HEK293 (cell line): ENCODE measurements around the gene E2F4.

ENCODE experiments used
- CTCF ChIA-PET: fragments of 350-600 bp; formaldehyde crosslinking; extraction: SDS; loops from one replicate; lab custom pipeline; 2021; ENCODE audit warnings: antibody characterized with exemption; lab: Yijun Ruan, JAX
- POLR2A ChIA-PET: fragments of 300-600 bp; formaldehyde crosslinking; extraction: SDS; loops from one replicate; lab custom pipeline; 2020; ENCODE audit warnings: antibody characterized with exemption, inconsistent platforms; lab: Yijun Ruan, JAX
- H3K27ac ChIP-seq: fragments of 200-500 bp; sonication (Bioruptor generic); 2 replicates; pipeline ENCODE4 v1.5.1; 2014; ENCODE audit warnings: low read depth, low read length, control low read depth, inconsistent platforms; ENCODE audit errors: extremely low read depth
- H3K36me3 ChIP-seq, 2 experiments: fragments of 200-500 bp in 1 of 2; sonication (Bioruptor generic) in 1 of 2; 1 replicate in 1 of 2; 2 replicates in 1 of 2; pipeline ENCODE4 v1.5.1; 2014 to 2017; ENCODE audit warnings: inconsistent platforms in 2 of 2, low read length in 2 of 2; ENCODE audit not compliant: control insufficient read depth in 2 of 2, insufficient read depth in 1 of 2
- H3K4me1 ChIP-seq: fragments of 200-500 bp; sonication (Bioruptor generic); 2 replicates; pipeline ENCODE4 v1.5.1; 2014; ENCODE audit warnings: mild to moderate bottlenecking, low read length, inconsistent platforms; ENCODE audit not compliant: control insufficient read depth, insufficient read depth
- H3K4me3 ChIP-seq: 2 replicates; pipeline ENCODE4 v1.5.1; 2011; ENCODE audit warnings: low read depth, mild to moderate bottlenecking, control low read depth, low read length, moderate library complexity
- H3K9me3 ChIP-seq: fragments of 200-500 bp; sonication (Bioruptor generic); 2 replicates; pipeline ENCODE4 v1.5.1; 2014; ENCODE audit warnings: low read depth, low read length, inconsistent platforms; ENCODE audit not compliant: control insufficient read depth, insufficient read depth
- HOXA7 ChIP-seq: sonication (generic); formaldehyde crosslinking; IDR thresholded peaks from 2 replicates; pipeline ENCODE4 v1.8.1; 2022; ENCODE audit warnings: missing genetic modification reagents, borderline replicate concordance
- MEIS1 ChIP-seq: sonication (generic); formaldehyde crosslinking; IDR thresholded peaks from 2 replicates; pipeline ENCODE4 v1.8.1; 2022; ENCODE audit warnings: missing genetic modification reagents, mild to moderate bottlenecking, borderline replicate concordance
- ZBTB48 ChIP-seq: fragments of 450-650 bp; formaldehyde crosslinking; IDR thresholded peaks from 2 replicates; pipeline ENCODE4 v1.5.1; 2016; ENCODE audit warnings: missing biosample characterization, missing genetic modification characterization
- ZBTB7A ChIP-seq: fragments of 450-650 bp; formaldehyde crosslinking; IDR thresholded peaks from 2 replicates; pipeline ENCODE4 v1.5.1; 2016; ENCODE audit warnings: low read depth, missing biosample characterization, missing genetic modification characterization
- ZBTB8A ChIP-seq: fragments of 450-650 bp; formaldehyde crosslinking; IDR thresholded peaks from 2 replicates; pipeline ENCODE4 v1.5.1; 2016; ENCODE audit warnings: missing biosample characterization, missing genetic modification characterization
- ZIC2 ChIP-seq: fragments of 450-650 bp; formaldehyde crosslinking; IDR thresholded peaks from 2 replicates; pipeline ENCODE4 v1.5.1; 2016; ENCODE audit warnings: missing biosample characterization, missing genetic modification characterization
- ZNF132 ChIP-seq: fragments of 450-650 bp; formaldehyde crosslinking; IDR thresholded peaks from 2 replicates; pipeline ENCODE4 v1.5.1; 2017; ENCODE audit warnings: missing biosample characterization, missing genetic modification characterization, borderline replicate concordance
- ZNF157 ChIP-seq: fragments of 450-650 bp; formaldehyde crosslinking; IDR thresholded peaks from 2 replicates; pipeline ENCODE4 v1.5.1; 2016; ENCODE audit warnings: missing biosample characterization, missing genetic modification characterization
- ZNF16 ChIP-seq: fragments of 450-650 bp; formaldehyde crosslinking; IDR thresholded peaks from 2 replicates; pipeline ENCODE4 v1.5.1; 2016; ENCODE audit warnings: low read depth, missing biosample characterization, missing genetic modification characterization
- ZNF19 ChIP-seq: fragments of 450-650 bp; formaldehyde crosslinking; IDR thresholded peaks from 2 replicates; pipeline ENCODE4; 2016; ENCODE audit warnings: missing biosample characterization, missing genetic modification characterization, low read depth
- ZNF239 ChIP-seq: fragments of 450-650 bp; formaldehyde crosslinking; IDR thresholded peaks from 2 replicates; pipeline ENCODE4 v1.5.1; 2016; ENCODE audit warnings: missing biosample characterization, missing genetic modification characterization
- ZNF24 ChIP-seq: fragments of 450-650 bp; formaldehyde crosslinking; IDR thresholded peaks from 2 replicates; pipeline ENCODE4 v1.5.1; 2016; ENCODE audit warnings: missing biosample characterization, missing genetic modification characterization
- ZNF274 ChIP-seq, 2 experiments: fragments of 200-500 bp in 1 of 2; fragments of 450-650 bp in 1 of 2; sonication (Bioruptor generic) in 1 of 2; formaldehyde crosslinking in 1 of 2; IDR thresholded peaks; 2 replicates each; pipeline versions ENCODE4 v1.5.1 to v1.6.1; 2014 to 2016; ENCODE audit warnings: borderline replicate concordance in 1 of 2, inconsistent platforms in 1 of 2, low read length in 1 of 2, missing biosample characterization in 1 of 2, missing genetic modification characterization in 1 of 2
- ZNF292 ChIP-seq: fragments of 450-650 bp; formaldehyde crosslinking; IDR thresholded peaks from 2 replicates; pipeline ENCODE4 v1.5.1; 2016; ENCODE audit warnings: low read depth, missing biosample characterization, missing genetic modification characterization, borderline replicate concordance
- ZNF324 ChIP-seq: fragments of 450-650 bp; formaldehyde crosslinking; IDR thresholded peaks from 2 replicates; pipeline ENCODE4 v1.5.1; 2016; ENCODE audit warnings: missing biosample characterization, missing genetic modification characterization
- ZNF404 ChIP-seq: fragments of 450-650 bp; formaldehyde crosslinking; IDR thresholded peaks from 2 replicates; pipeline ENCODE4 v1.5.1; 2017; ENCODE audit warnings: missing biosample characterization, missing genetic modification characterization
- ZNF426 ChIP-seq: fragments of 450-650 bp; formaldehyde crosslinking; IDR thresholded peaks from 2 replicates; pipeline ENCODE4 v1.5.1; 2017; ENCODE audit warnings: missing biosample characterization, missing genetic modification characterization, mild to moderate bottlenecking, inconsistent platforms, moderate library complexity
- ZNF501 ChIP-seq: fragments of 450-650 bp; formaldehyde crosslinking; IDR thresholded peaks from 2 replicates; pipeline ENCODE4 v1.5.1; 2016; ENCODE audit warnings: missing biosample characterization, missing genetic modification characterization
- ZNF555 ChIP-seq: fragments of 450-650 bp; formaldehyde crosslinking; conservative IDR thresholded peaks from 2 replicates; pipeline ENCODE4 v1.5.1; 2017; ENCODE audit warnings: missing biosample characterization, mild to moderate bottlenecking, missing genetic modification characterization, inconsistent platforms
- ZNF658 ChIP-seq: fragments of 450-650 bp; formaldehyde crosslinking; IDR thresholded peaks from 2 replicates; pipeline ENCODE4; 2016; ENCODE audit warnings: missing biosample characterization, missing genetic modification characterization
- ZNF76 ChIP-seq: fragments of 450-650 bp; formaldehyde crosslinking; IDR thresholded peaks from 2 replicates; pipeline ENCODE4; 2016; ENCODE audit warnings: low read depth, missing biosample characterization, missing genetic modification characterization, borderline replicate concordance
- ZNF776 ChIP-seq: fragments of 450-650 bp; formaldehyde crosslinking; IDR thresholded peaks from 2 replicates; pipeline ENCODE4 v1.5.0; 2017; ENCODE audit warnings: missing biosample characterization, missing genetic modification characterization, borderline replicate concordance
- TF ChIP-seq, protein P1 (sequence below): fragments of 450-650 bp; formaldehyde crosslinking; IDR thresholded peaks from 2 replicates; pipeline ENCODE4 v1.5.1; 2016; ENCODE audit warnings: missing biosample characterization, missing genetic modification characterization
- TF ChIP-seq, protein P2 (sequence below): fragments of 450-650 bp; formaldehyde crosslinking; IDR thresholded peaks from 2 replicates; pipeline ENCODE4 v1.5.1; 2016; ENCODE audit warnings: missing biosample characterization, missing genetic modification characterization
- TF ChIP-seq, protein P3 (sequence below): fragments of 450-650 bp; formaldehyde crosslinking; IDR thresholded peaks from 2 replicates; pipeline ENCODE4 v1.5.1; 2017; ENCODE audit warnings: missing biosample characterization, missing genetic modification characterization
- TF ChIP-seq, protein P4 (sequence below): fragments of 450-650 bp; formaldehyde crosslinking; IDR thresholded peaks from 2 replicates; pipeline ENCODE4 v1.5.1; 2016; ENCODE audit warnings: missing biosample characterization, missing genetic modification characterization

Gene E2F4

DNA sequence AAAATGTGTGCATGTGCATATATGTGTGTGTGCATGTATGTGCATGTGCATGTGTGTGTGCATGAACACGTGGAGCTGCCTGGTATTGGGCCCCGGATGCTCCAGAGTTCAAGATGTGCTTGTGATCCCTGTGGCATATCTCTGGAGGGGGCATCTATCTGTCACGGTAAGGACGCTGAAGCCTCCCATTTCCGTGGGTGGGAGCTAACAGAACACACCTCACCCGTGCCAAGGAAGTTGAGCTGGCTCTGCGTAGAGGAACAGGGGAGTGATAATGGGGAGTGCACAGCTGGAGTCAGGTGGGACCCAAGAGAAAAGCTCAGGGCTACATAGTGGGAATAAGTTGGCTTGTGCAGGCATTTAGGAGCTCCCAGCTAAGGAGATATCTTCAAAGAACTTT is 19.7 kb downstream of the E2F4 start:
- H3K4me1 ChIP-seq: no peaks in the 10 kb centered on the region
- no peaks in the 10 kb centered on the region for H3K9me3 ChIP-seq
- TF ChIP-seq ZBTB48 (tag by site-specific recombination) (no peak), ZIC2 (tag by site-specific recombination) (no peak), MEIS1 (CRISPR knock-in tag) (no peak), ZNF324 (no peak), ZNF239 (tag by site-specific recombination) (no peak), ZNF19 (no peak), ZNF404 (tag by site-specific recombination) (no peak), ZNF274 (IDR thresholded peaks at IDR 0.05; ENCODE audit: low read length) (no peak), ZNF274 (tag by site-specific recombination; IDR thresholded peaks at IDR 0.05; ENCODE audit: borderline replicate concordance) (no peak)
- TF ChIP-seq, protein P1, sequence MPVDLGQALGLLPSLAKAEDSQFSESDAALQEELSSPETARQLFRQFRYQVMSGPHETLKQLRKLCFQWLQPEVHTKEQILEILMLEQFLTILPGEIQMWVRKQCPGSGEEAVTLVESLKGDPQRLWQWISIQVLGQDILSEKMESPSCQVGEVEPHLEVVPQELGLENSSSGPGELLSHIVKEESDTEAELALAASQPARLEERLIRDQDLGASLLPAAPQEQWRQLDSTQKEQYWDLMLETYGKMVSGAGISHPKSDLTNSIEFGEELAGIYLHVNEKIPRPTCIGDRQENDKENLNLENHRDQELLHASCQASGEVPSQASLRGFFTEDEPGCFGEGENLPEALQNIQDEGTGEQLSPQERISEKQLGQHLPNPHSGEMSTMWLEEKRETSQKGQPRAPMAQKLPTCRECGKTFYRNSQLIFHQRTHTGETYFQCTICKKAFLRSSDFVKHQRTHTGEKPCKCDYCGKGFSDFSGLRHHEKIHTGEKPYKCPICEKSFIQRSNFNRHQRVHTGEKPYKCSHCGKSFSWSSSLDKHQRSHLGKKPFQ: no peak
- no peak overlapping the region for H3K27ac ChIP-seq
- H3K4me3 ChIP-seq: no peak overlapping the region
- ChIA-PET CTCF (interaction anchor here (1.1 kb wide), 1 partner anchor 194 kb away, joined by 3 read pairs; no protein-coding TSS in a partner anchor), POLR2A (interaction anchor here (1.4 kb wide), 1 partner anchor 15 kb away, joined by 5 read pairs; the partner anchor contains the start of gene TMEM208)
- H3K36me3 ChIP-seq: peaks cover 0 to 9% of the 10 kb centered on the region in 2 experiments; a peak in 2 of 3 replicates

DNA sequence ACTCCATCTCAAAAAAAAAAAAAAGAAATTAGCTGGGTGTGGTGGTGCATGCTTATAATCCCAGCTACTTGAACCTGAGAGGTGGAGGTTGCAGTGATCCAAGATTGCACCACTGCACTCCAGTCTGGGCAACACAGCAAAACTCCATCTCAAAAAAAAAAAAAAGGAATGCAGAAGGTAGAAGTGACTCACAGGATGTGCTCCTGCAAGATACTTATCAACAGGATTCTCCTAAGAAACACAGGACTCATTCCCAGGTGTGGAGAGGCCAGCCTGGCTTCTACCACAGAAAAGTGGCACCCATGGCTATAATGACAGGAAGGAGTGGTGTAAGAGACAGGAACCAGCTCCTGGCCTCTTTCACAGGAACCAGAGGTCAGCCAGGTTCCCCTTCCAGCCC is 20.8 kb downstream of the E2F4 start:
- POLR2A ChIA-PET: no interaction called here
- TF ChIP-seq ZNF776: no peak
- no peak for TF ChIP-seq ZNF426 (tag by site-specific recombination)
- TF ChIP-seq ZNF658 (tag by site-specific recombination): no peak
- TF ChIP-seq ZNF24 (tag by site-specific recombination): no peak
- TF ChIP-seq, all 188 proteins: peak for 0
- CTCF ChIA-PET: interaction anchor here (0.6 to 1.1 kb wide), 3 partner anchors 19 to 253 kb away, joined by 3 to 4 read pairs (median 3); no protein-coding TSS in a partner anchor
- Histone ChIP-seq H3K4me3 (no peak overlapping the region), H3K4me1 (no peaks in the 10 kb centered on the region), H3K9me3 (no peaks in the 10 kb centered on the region), H3K27ac (no peak overlapping the region), H3K36me3 (peaks cover 0 to 7% of the 10 kb centered on the region in 2 experiments; a peak in 2 of 3 replicates)

DNA sequence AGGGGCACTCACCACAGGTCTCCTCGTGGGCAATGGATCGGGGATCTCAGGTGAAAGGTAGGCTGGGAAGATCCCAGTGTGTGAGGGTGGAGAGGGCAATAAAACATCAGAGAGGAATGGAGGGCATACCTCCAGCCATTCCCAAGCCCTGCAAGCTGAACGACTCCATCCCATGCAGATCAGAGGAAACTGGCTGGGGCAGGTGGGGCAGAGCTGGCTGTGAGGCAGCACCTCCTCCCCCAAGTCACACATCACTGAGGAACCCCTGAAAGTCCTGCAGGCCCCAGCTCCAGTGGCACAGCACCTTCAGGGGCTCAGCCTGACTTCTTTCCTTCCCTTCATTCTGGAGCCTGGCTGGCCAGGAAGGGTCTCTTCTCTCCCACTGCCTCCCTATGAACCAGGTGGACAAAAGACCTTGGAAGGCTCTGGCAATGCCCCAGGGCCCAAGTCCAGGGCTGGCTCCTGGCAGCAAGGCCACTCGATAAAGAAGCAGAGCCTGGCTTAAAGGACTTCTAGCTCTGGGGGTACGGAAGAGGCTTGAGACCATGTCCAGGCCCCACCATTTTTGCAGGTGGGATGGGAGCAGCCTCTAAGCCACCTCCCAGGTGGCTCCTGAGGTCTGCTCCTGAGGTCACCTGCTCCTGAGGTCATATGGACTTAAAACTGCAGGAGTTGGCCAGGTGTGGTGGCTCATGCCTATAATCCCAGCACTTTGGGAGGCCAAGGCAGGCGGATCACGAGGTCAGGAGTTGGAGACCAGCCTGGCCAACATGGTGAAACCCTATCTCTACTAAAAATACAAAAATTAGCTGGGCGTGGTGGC is 21.5 kb downstream of the E2F4 start:
- no peaks in the 10 kb centered on the region for H3K9me3 ChIP-seq
- H3K4me1 ChIP-seq: no peaks in the 10 kb centered on the region
- TF ChIP-seq ZNF555 (no peak), ZNF501 (no peak), ZNF16 (tag by site-specific recombination) (no peak), ZNF292 (tag by site-specific recombination) (no peak), ZNF76 (no peak), ZNF157 (no peak), HOXA7 (CRISPR knock-in tag) (no peak), ZBTB8A (tag by site-specific recombination) (no peak), ZNF132 (tag by site-specific recombination) (no peak), ZBTB7A (tag by site-specific recombination) (no peak)
- TF ChIP-seq, protein P2, sequence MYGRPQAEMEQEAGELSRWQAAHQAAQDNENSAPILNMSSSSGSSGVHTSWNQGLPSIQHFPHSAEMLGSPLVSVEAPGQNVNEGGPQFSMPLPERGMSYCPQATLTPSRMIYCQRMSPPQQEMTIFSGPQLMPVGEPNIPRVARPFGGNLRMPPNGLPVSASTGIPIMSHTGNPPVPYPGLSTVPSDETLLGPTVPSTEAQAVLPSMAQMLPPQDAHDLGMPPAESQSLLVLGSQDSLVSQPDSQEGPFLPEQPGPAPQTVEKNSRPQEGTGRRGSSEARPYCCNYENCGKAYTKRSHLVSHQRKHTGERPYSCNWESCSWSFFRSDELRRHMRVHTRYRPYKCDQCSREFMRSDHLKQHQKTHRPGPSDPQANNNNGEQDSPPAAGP: no peak
- TF ChIP-seq, protein P3, sequence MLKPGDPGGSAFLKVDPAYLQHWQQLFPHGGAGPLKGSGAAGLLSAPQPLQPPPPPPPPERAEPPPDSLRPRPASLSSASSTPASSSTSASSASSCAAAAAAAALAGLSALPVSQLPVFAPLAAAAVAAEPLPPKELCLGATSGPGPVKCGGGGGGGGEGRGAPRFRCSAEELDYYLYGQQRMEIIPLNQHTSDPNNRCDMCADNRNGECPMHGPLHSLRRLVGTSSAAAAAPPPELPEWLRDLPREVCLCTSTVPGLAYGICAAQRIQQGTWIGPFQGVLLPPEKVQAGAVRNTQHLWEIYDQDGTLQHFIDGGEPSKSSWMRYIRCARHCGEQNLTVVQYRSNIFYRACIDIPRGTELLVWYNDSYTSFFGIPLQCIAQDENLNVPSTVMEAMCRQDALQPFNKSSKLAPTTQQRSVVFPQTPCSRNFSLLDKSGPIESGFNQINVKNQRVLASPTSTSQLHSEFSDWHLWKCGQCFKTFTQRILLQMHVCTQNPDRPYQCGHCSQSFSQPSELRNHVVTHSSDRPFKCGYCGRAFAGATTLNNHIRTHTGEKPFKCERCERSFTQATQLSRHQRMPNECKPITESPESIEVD (tag by site-specific recombination): no peak
- TF ChIP-seq, protein P4, sequence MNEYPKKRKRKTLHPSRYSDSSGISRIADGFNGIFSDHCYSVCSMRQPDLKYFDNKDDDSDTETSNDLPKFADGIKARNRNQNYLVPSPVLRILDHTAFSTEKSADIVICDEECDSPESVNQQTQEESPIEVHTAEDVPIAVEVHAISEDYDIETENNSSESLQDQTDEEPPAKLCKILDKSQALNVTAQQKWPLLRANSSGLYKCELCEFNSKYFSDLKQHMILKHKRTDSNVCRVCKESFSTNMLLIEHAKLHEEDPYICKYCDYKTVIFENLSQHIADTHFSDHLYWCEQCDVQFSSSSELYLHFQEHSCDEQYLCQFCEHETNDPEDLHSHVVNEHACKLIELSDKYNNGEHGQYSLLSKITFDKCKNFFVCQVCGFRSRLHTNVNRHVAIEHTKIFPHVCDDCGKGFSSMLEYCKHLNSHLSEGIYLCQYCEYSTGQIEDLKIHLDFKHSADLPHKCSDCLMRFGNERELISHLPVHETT (tag by site-specific recombination): no peak
- peaks cover 0 to 7% of the 10 kb centered on the region in 2 experiments; a peak in 2 of 3 replicates for H3K36me3 ChIP-seq
- ChIA-PET POLR2A (interaction anchor here (0.6 kb wide), 1 partner anchor 252 kb away, joined by 3 read pairs; the partner anchor contains the start of gene CES3), CTCF (no interaction called here)
- no peak overlapping the region for H3K4me3 ChIP-seq
- H3K27ac ChIP-seq: no peak overlapping the region
